Caco-2 (cell line): ENCODE measurements around the gene MGAT3. TPM values are rescaled to one million over a fixed set of nuclear protein-coding genes. Genes with fewer than 3 reads are reported as not detected.

Experiments used
- BruUV-seq: library from RNA; stranded (reverse); fragments of 400-500 nt; replicated peaks from 2 replicates; lab custom pipeline; 2021; lab: Mats Ljungman, UMichigan
- CTCF ChIA-PET: fragments of 300-600 bp; sonication (Branson Sonifier 250); formaldehyde crosslinking; loops from one replicate; lab custom pipeline; 2022; ENCODE audit warnings: antibody characterized with exemption; lab: Charles Lee
- POLR2A ChIA-PET: fragments of 300-600 bp; sonication (Branson Sonifier 250); formaldehyde crosslinking; loops from one replicate; lab custom pipeline; 2022; ENCODE audit warnings: antibody characterized with exemption; lab: Charles Lee
- DNase-seq, 2 experiments: peaks; one replicate each; pipeline versions ENCODE4 v3.0.0 to v3.0.0-alpha.2; 2020 to 2022
- H3K27me3 ChIP-seq: replicated peaks from 2 replicates; pipeline ENCODE4 v1.6.0; 2011; ENCODE audit warnings: low read length; ENCODE audit not compliant: control insufficient read depth, insufficient read depth
- H3K36me3 ChIP-seq: 2 replicates; pipeline ENCODE4 v1.5.1; 2011; ENCODE audit warnings: low read length; ENCODE audit not compliant: control insufficient read depth, insufficient read depth
- H3K4me1 ChIP-seq: fragments of 250-450 bp; sonication (Bioruptor Pico); 2 replicates; pipeline ENCODE4 v1.5.1; 2020; ENCODE audit warnings: mild to moderate bottlenecking
- H3K4me3 ChIP-seq: 2 replicates; pipeline ENCODE4 v1.5.1; 2011; ENCODE audit warnings: low read depth, mild to moderate bottlenecking, control low read depth, low read length
- H3K9me3 ChIP-seq: fragments of 250-450 bp; sonication (Bioruptor Pico); 2 replicates; pipeline ENCODE4 v1.5.1; 2020; ENCODE audit warnings: mild to moderate bottlenecking, moderate library complexity
- H3K27ac Mint-ChIP-seq: one replicate; pipeline ENCODE4 v1.8.0; 2022; ENCODE audit warnings: mixed read lengths; ENCODE audit not compliant: unreplicated experiment
- H3K27me3 Mint-ChIP-seq: one replicate; pipeline ENCODE4 v1.8.0; 2022; ENCODE audit warnings: mixed read lengths; ENCODE audit not compliant: insufficient read depth, unreplicated experiment
- H3K36me3 Mint-ChIP-seq: one replicate; pipeline ENCODE4 v1.8.0; 2022; ENCODE audit warnings: mild to moderate bottlenecking, mixed read lengths; ENCODE audit not compliant: insufficient read depth, unreplicated experiment
- H3K4me1 Mint-ChIP-seq: one replicate; pipeline ENCODE4 v1.8.0; 2022; ENCODE audit warnings: low read depth, mixed read lengths; ENCODE audit not compliant: unreplicated experiment
- H3K4me3 Mint-ChIP-seq: one replicate; pipeline ENCODE4 v1.8.0; 2022; ENCODE audit warnings: mild to moderate bottlenecking, moderate library complexity, mixed read lengths; ENCODE audit not compliant: unreplicated experiment
- H3K9me3 Mint-ChIP-seq: one replicate; pipeline ENCODE4 v1.8.0; 2022; ENCODE audit warnings: mixed read lengths; ENCODE audit not compliant: unreplicated experiment
- CTCF ChIP-seq, 2 experiments: fragments of 200-600 bp in 1 of 2; IDR thresholded peaks; 1 replicate in 1 of 2; 2 replicates in 1 of 2; pipeline versions ENCODE4 v1.5.1 to v1.8.0; 2011 to 2022; ENCODE audit warnings: antibody characterized with exemption in 1 of 2, control low read depth in 1 of 2, inconsistent platforms in 1 of 2, low read depth in 1 of 2, low read length in 1 of 2, mild to moderate bottlenecking in 1 of 2, moderate library complexity in 1 of 2; ENCODE audit not compliant: insufficient read depth in 1 of 2, severe bottlenecking in 1 of 2, unreplicated experiment in 1 of 2
- intact Hi-C: fragments of 100-400 bp; cut with micrococcal nuclease; formaldehyde crosslinking; loops from one replicate; pipeline ENCODE4 v1.10.0; 2022; ENCODE audit not compliant: unreplicated experiment
- total RNA-seq: library from RNA; stranded (reverse); gene quantifications from 2 replicates; pipeline ENCODE4 v1.2.3, GENCODE V29; 2022

The MGAT3 gene
- total RNA-seq, 1 experiment from 2014 or later: 16.6 TPM

DNA sequence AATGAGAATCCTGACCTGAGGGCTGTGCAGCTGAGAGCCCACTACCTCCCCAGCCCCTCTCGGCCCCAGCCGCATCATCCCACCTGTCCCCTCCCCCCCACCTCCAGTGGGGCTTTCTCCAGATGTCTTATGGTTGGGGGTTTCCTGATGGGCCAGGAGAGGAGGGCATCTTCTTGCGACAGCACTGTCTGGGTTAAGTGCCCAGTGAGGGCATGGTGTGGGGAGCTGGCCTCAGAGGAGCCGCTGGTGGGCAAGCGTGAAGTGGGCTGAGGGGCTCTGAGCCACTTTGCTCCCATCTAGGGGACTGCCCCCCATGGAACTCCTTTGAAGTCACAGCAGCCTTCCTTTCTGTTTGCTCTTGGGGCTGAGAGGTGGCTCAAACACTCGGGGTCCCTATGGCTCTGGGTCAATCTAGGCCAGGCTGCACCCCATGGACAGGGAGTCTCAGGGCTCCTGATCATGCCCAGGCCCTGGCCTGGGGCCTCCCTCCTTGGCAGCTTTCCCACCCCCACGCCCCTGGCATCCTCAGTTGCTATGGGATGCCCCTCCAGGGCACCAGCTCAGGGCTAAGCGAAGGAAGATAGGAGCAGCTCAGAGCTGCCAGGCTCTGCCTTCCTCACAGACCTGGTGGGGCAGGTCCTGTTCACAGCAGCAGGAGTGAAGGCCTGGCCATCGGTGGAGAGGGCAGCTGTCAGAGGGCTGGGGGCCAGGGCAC is 34.3 kb downstream of the MGAT3 start:
- ChIA-PET POLR2A (interaction anchor here (1.4 kb wide), 1 partner anchor 17 kb away, joined by 7 read pairs; no protein-coding TSS in a partner anchor), CTCF (interaction anchor here (1.0 to 2.2 kb wide), 3 partner anchors 11 to 38 kb away, joined by 5 to 8 read pairs (median 7); partner anchors contain the start of gene MIEF1)
- intact Hi-C loops: loop anchor here (1.0 to 5.0 kb wide), 4 partner anchors 11 to 41 kb away; partner anchors contain the start of genes MIEF1 and RPS19BP1
- H3K4me3 ChIP-seq: no peak overlapping the region
- no TSS peak for BruUV-seq
- no peaks in the 10 kb centered on the region for H3K9me3 ChIP-seq
- Mint-ChIP-seq H3K27ac (no peak overlapping the region), H3K4me3 (no peak overlapping the region), H3K27me3 (no peaks in the 10 kb centered on the region), H3K4me1 (peaks cover 17% of the 10 kb centered on the region), H3K36me3 (peaks cover 17% of the 10 kb centered on the region), H3K9me3 (no peaks in the 10 kb centered on the region)
- no peaks in the 10 kb centered on the region for H3K27me3 ChIP-seq
- TF ChIP-seq CTCF (IDR thresholded peaks at IDR 0.05; ENCODE audit: insufficient read depth in 1 of 2, low read depth in 1 of 2, low read length in 1 of 2, severe bottlenecking in 1 of 2, unreplicated experiment in 1 of 2): no peak
- H3K4me1 ChIP-seq: peaks cover 16% of the 10 kb centered on the region
- H3K36me3 ChIP-seq: no peaks in the 10 kb centered on the region
- DNase-seq: no peak

- Mint-ChIP-seq H3K36me3 (peaks cover 17% of the 10 kb centered on the region), H3K4me3 (no peak overlapping the region), H3K9me3 (no peaks in the 10 kb centered on the region), H3K4me1 (peaks cover 17% of the 10 kb centered on the region), H3K27me3 (no peaks in the 10 kb centered on the region), H3K27ac (no peak overlapping the region)
- TF ChIP-seq CTCF (IDR thresholded peaks at IDR 0.05; ENCODE audit: insufficient read depth in 1 of 2, low read depth in 1 of 2, low read length in 1 of 2, severe bottlenecking in 1 of 2, unreplicated experiment in 1 of 2): no peak
- BruUV-seq: no TSS peak
- Histone ChIP-seq H3K27me3 (no peaks in the 10 kb centered on the region), H3K36me3 (no peaks in the 10 kb centered on the region), H3K9me3 (no peaks in the 10 kb centered on the region), H3K4me1 (peaks cover 16% of the 10 kb centered on the region), H3K4me3 (no peak overlapping the region)
- intact Hi-C loops: loop anchor here (2.0 to 5.0 kb wide), 2 partner anchors 17 to 41 kb away; partner anchors contain the start of gene RPS19BP1
- ChIA-PET CTCF (interaction anchor here (2.2 kb wide), 1 partner anchor 10 kb away, joined by 7 read pairs; the partner anchor contains the start of gene MIEF1), POLR2A (no interaction called here)
- no peak for DNase-seq
Observed at GRCh38 chr22:39491696-39492095, 34.9 kb downstream of the MGAT3 start.

GRCh38 chr22:39492186-39492585 is 35.4 kb downstream of the MGAT3 start:
- Mint-ChIP-seq H3K36me3 (peaks cover 12% of the 10 kb centered on the region), H3K27me3 (no peaks in the 10 kb centered on the region), H3K4me3 (no peak overlapping the region), H3K27ac (no peak overlapping the region), H3K4me1 (peaks cover 17% of the 10 kb centered on the region), H3K9me3 (no peaks in the 10 kb centered on the region)
- intact Hi-C loops: loop anchor here (5.0 kb wide), 1 partner anchor 40 kb away; the partner anchor contains the start of gene RPS19BP1
- no peaks in the 10 kb centered on the region for H3K9me3 ChIP-seq
- peaks cover 16% of the 10 kb centered on the region for H3K4me1 ChIP-seq
- ChIA-PET POLR2A (no interaction called here), CTCF (no interaction called here)
- no TSS peak for BruUV-seq
- TF ChIP-seq CTCF (IDR thresholded peaks at IDR 0.05; ENCODE audit: insufficient read depth in 1 of 2, low read depth in 1 of 2, low read length in 1 of 2, severe bottlenecking in 1 of 2, unreplicated experiment in 1 of 2): no peak
- no peak overlapping the region for H3K4me3 ChIP-seq
- no peaks in the 10 kb centered on the region for H3K27me3 ChIP-seq
- DNase-seq: no peak
- no peaks in the 10 kb centered on the region for H3K36me3 ChIP-seq
